GM12892 (cell line): Measurements from ENCODE around the gene EML4.

ENCODE experiments used
- POLR2A ChIP-seq: IDR thresholded peaks from 2 replicates; pipeline ENCODE4 v1.6.1; 2011; ENCODE audit warnings: low read depth, low read length, control low read depth
- TAF1 ChIP-seq: IDR thresholded peaks from 2 replicates; pipeline ENCODE4 v1.6.1; 2011; ENCODE audit warnings: low read depth, mild to moderate bottlenecking, control low read depth, low read length, borderline replicate concordance

DNA sequence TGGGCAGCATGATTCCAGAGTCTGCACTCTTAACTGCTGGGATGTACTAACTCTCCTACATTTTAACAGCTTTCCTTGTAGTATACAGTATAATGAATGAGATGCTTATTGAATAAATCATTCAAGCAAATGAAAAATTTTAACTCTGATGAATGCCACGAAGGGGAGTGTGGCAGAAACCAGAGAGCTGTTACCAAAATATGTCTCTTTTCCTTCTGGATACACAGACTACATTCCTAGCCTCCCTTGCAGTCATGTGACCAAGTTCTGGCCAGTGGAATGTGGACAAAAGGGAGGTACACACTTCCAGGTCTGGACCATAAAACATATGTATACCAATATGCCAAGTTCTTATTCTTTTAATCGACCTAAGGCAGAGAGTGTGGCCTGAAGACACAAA lies 1.7 kb upstream of the EML4 start:
- no peak for TF ChIP-seq TAF1
- TF ChIP-seq POLR2A, result no peak
